Measurements from ENCODE around the gene LRRC31.

DNA sequence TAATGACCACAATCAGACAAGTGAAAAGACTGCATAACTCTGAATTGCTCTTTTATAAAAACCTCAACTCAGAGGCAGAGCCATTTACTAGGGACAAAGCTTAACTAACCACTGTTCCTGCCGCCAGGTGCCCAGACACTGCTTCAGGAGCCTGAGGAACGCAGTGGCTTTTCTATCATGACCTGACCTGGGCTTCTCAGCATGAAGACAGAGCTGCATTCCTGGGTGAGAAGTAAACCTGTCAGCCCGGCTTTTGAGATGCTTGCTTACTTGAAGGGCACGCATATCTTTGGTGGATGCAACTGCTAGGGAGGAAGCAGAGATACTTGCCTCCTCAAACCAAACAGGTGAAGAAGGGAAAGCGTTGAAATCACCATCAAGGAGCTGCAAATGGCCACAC is 7.9 kb downstream of the LRRC31 start:
- TF ChIP-seq, protein P1, sequence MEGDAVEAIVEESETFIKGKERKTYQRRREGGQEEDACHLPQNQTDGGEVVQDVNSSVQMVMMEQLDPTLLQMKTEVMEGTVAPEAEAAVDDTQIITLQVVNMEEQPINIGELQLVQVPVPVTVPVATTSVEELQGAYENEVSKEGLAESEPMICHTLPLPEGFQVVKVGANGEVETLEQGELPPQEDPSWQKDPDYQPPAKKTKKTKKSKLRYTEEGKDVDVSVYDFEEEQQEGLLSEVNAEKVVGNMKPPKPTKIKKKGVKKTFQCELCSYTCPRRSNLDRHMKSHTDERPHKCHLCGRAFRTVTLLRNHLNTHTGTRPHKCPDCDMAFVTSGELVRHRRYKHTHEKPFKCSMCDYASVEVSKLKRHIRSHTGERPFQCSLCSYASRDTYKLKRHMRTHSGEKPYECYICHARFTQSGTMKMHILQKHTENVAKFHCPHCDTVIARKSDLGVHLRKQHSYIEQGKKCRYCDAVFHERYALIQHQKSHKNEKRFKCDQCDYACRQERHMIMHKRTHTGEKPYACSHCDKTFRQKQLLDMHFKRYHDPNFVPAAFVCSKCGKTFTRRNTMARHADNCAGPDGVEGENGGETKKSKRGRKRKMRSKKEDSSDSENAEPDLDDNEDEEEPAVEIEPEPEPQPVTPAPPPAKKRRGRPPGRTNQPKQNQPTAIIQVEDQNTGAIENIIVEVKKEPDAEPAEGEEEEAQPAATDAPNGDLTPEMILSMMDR (IDR thresholded peaks at IDR 0.05), result no peak
- no peak for TF ChIP-seq POLR2A (IDR thresholded peaks at IDR 0.05)
